GM04503 (cell line): ENCODE measurements around the gene RAB35.
"Not testable (repeated sequence)": the region's sequence is repeated elsewhere in the genome, so short reads cannot be mapped to it uniquely, and the experiment has no call there.

Experiments used
- DNase-seq: peaks from one replicate; pipeline ENCODE4 v3.0.0-alpha.2; 2012; ENCODE audit warnings: low read depth

The RAB35 gene

GRCh38 chr12:120060717-120061116 is 55.8 kb downstream of the RAB35 start:
- DNase-seq: no peak

DNA sequence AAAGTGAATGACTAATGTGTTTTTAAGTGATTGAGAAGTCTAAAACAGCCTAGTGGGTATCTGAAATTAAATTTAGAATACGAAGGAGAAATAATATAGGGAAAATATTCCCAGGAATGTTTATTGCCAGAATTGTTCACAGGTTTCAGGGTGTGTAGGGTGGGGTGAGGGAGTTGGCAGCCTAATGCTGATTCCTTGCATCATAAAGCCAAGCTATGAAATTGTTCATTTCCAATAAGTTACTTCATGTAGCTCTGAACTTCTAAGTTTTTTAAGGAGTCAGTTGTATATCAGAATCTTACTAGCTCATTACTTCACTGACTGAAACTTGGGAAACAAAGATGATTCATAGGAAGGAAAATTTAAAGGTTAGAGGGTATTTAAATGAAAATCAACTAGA is 56.4 kb downstream of the RAB35 start:
- DNase-seq: no peak

DNA sequence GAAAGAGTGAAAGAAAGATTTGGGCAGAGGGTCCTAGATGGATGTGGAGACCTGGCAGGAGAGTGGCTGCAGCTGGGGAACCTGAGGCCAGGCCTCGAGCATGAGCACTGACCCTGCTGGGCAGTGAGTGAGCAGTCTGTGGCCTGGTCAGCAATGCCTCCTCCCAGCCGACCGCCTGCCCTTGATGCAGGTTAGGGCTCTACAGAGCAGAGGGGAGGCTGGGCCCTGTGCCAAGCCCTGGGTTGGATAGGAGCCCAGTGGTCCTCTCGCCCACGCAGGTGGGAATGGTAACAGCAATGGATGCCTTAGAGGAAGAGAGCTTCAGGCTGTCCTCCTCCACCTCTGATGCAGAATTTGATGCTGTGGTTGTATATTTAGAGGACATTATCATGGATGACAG is 59.8 kb downstream of the RAB35 start:
- DNase-seq: no peak

GRCh38 chr12:120055231-120056000 is 61.1 kb downstream of the RAB35 start:
- no peak for DNase-seq

DNA sequence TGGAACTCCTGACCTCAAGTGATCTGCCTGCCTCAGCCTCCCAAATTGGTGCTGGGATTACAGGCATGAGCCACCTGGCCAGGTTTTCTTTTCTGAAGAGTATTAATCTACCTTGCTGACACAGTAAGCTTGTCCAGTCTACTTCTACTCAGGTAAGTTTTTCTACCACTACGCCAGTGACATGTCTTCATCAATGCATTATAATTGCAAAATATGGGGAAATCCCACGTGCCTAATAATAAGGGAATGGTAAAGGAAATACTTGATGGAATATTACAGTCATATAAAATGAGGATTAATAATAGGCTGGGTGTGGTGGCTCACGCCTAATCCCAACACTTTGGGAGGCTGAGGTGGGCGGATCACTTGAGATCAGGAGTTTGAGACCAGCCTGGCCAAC is 62.3 kb downstream of the RAB35 start:
- DNase-seq: no peak

GRCh38 chr12:120051535-120051934 is 65.0 kb downstream of the RAB35 start:
- no peak for DNase-seq

GRCh38 chr12:120049426-120049825 is 67.1 kb downstream of the RAB35 start:
- no peak for DNase-seq

- DNase-seq: no peak
Measured at GRCh38 chr12:120048263-120048662, 68.3 kb downstream of the RAB35 start.

GRCh38 chr12:120047072-120047471 is 69.5 kb downstream of the RAB35 start:
- DNase-seq: no peak

DNA sequence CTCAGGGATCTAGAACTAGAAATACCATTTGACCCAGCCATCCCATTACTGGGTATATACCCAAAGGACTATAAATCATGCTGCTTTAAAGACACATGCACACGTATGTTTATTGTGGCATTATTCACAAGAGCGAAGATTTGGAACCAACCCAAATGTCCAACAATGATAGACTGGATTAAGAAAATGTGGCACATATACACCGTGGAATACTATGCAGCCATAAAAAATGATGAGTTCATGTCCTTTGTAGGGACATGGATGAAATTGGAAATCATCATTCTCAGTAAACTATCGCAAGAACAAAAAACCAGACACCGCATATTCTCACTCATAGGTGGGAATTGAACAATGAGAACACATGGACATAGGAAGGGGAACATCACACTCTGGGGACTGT is 71.2 kb downstream of the RAB35 start:
- not testable (repeated sequence) for DNase-seq
